Thoracic aorta endothelial cell (primary cell): ENCODE results near the gene PRKCI. TPM values are rescaled to one million over a fixed set of nuclear protein-coding genes. Genes with fewer than 3 reads are reported as not detected.

Source experiments
- small RNA-seq: library from RNA; depleted of rRNA; stranded (forward); fragments of <200 nt; gene quantifications from one replicate; pipeline ENCODE3, GENCODE V24; 2012
- total RNA-seq: library from RNA; depleted of rRNA; stranded (reverse); fragments of >200 nt; gene quantifications from 2 replicates; pipeline ENCODE4 v1.2.3, GENCODE V29; 2012

PRKCI gene
- total RNA-seq = 48.3 and 59.8 TPM in 2 replicates

DNA sequence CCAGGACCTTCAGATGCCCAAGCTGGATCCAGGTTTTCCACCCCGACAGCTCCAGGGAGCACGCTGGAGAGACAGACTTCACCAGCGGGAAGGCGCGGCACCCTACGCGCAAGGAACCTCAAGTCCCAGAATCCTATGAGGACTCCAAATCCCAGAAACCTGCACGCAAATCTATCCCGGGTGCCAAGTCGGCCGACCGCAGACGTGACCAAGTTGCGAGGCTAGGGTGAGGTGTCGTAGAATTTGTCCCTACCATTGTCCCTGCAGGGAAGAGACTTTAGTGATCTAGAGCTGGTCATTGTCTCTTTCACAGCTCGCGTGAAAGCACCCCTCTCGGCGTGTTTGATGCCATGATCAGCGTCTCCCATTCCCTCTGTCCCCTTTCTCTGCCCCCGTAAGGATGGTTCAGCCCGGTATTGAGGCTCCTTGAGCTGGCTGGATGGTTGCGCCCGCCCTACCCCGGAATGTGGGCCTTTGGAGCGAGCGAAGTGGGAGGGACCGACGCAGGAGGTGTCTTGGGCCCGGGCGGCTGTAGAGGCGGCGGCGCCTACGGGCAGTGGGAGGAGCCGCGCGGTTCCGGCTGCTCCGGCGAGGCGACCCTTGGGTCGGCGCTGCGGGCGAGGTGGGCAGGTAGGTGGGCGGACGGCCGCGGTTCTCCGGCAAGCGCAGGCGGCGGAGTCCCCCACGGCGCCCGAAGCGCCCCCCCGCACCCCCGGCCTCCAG is at the start of gene PRKCI:
TSS of gene PRKCI (plus strand) at position 501 of the 723 bp plus-strand sequence. CDS start 246 bp downstream, outside the sequence.

DNA sequence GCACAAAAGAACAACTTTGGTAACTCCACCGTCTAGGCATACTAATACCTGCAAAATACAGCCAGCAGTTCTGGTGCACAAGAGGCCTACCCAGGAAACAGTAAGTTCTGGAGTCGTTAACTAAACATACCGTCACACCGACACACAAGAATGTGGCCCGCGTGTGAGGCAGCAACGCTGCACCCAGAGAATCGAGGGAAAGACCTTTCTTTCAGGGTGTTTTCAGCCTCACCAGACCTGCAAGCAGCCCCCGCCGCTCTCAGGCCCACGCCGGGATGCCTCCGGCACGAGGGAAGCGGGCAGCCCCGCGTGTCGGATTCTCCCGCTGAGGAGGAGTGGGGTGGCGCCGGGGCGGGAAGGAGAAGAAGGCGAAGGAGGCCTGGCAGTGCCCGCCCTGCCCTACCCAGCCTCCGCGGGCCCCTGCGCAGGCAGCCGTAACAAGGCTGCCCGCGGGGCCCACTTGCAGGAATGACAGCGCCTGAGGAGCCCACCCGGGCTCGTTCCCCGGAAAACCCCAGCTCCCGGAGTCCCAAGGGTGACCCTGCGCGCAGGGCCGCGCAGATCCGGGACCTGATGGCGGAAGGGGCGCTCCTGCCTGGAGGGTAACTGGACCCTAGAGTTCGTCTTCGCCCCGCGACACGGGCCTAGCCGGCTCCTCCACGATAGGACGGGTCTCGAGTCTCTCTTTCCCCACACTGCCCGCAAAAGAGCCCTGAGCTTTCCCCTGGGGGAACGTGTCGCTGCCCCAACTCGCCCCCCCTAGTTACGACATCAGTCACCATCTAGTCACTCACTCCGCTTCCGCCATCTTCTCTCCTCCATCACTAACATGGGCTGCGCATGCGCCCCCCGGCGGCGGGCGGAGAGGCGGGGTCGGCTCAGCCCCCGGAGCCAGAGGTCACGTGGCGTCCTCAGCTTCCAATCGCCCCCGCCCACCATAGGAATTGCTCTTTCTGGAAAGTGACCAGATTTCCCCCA is 41.0 kb upstream of the PRKCI start, which contains the start of gene PHC3:
TSS of gene PHC3 (minus strand) at position 826 of the 978 bp plus-strand sequence. CDS start at position 808, 18 bp downstream.

Small RNA genes lying within 50 kb of the gene (small RNA-seq; reads per million reads assigned to genes)
- not detected for gene RF00019

Other genes starting within 250 kb of the PRKCI start
- gene GPR160, start 184.4 kb upstream of the PRKCI start, total RNA-seq = 3.0 and 5.3 TPM in 2 replicates
- 34.8 and 38.4 TPM in 2 replicates for gene PHC3, start 40.7 kb upstream of the PRKCI start, total RNA-seq
- gene SKIL, start 135.3 kb downstream of the PRKCI start, total RNA-seq = 108 and 131 TPM in 2 replicates
- gene CLDN11, start 196.4 kb downstream of the PRKCI start, total RNA-seq = 7.5 and 191 TPM in 2 replicates